ENCODE data around the gene ABCC5.

DNA sequence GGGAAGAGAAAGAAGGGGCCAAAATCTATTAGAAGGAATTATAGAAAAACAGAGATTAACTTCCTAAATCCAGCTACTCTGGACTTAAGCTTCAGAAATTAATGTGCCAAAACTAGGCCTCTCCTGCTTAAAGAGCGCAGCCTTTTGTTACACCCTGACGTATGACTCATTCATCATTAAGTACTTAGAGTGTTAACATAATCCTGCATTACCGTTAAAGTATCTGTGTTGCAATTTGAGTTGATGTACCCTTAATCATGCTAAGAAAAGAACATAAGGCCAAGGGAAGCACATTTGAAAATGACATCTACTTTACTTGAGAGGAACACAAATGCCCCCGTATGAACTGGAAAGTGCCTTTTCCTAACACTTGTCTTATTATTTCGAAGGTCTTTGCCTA, 21.7 kb upstream of the ABCC5 start:
- TF ChIP-seq, protein P1, sequence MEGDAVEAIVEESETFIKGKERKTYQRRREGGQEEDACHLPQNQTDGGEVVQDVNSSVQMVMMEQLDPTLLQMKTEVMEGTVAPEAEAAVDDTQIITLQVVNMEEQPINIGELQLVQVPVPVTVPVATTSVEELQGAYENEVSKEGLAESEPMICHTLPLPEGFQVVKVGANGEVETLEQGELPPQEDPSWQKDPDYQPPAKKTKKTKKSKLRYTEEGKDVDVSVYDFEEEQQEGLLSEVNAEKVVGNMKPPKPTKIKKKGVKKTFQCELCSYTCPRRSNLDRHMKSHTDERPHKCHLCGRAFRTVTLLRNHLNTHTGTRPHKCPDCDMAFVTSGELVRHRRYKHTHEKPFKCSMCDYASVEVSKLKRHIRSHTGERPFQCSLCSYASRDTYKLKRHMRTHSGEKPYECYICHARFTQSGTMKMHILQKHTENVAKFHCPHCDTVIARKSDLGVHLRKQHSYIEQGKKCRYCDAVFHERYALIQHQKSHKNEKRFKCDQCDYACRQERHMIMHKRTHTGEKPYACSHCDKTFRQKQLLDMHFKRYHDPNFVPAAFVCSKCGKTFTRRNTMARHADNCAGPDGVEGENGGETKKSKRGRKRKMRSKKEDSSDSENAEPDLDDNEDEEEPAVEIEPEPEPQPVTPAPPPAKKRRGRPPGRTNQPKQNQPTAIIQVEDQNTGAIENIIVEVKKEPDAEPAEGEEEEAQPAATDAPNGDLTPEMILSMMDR (conservative IDR thresholded peaks at IDR 0.05), result no peak
- no peak for TF ChIP-seq ZFX (IDR thresholded peaks at IDR 0.05)
